Posterior cingulate gyrus (tissue), 11 donors: ENCODE measurements around the gene ZNG1A.
"Not testable (repeated sequence)": the region's sequence is repeated elsewhere in the genome, so short reads cannot be mapped to it uniquely, and the experiment has no call there.

ENCODE experiments used
- DNase-seq, 10 donors: peaks; one replicate each; pipeline versions ENCODE4 v3.0.0 to v3.0.0-alpha.2; 2020 to 2021; ENCODE audit warnings: mixed read lengths in 3 of 10
- intact Hi-C: fragments of 100-400 bp; cut with DNase I; formaldehyde crosslinking; loops from one replicate; pipeline ENCODE4 v1.15.1; 2023

ZNG1A gene

DNA sequence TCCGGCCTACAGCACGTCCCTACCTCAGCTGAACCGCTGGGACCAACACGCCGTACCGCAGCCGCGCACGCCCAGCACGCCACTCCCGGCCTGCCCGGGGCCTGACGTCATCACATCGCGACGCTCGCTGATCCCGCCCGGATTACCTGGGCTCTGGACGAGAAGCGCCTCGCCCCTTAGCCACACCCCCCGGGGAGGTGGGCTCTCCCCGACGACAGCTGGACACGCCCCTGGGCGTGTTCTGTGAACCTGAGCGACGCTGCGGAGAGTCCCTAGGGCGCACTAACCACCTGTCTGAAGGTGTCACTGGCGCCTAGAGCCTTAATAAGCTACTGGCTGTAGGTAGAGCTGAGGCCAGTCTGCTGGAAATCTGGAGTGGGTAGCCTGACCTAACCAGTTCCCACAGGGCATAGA, at the start of gene ZNG1A:
Gene ZNG1A, minus strand, starts transcription at position 87 of the 414 bp plus-strand sequence. CDS start 87 bp downstream, outside the sequence.
- DNase-seq = peak in 6 of 10 donors; percentile 21 to 94 (median 36)
- intact Hi-C loops = not testable (repeated sequence)

DNA sequence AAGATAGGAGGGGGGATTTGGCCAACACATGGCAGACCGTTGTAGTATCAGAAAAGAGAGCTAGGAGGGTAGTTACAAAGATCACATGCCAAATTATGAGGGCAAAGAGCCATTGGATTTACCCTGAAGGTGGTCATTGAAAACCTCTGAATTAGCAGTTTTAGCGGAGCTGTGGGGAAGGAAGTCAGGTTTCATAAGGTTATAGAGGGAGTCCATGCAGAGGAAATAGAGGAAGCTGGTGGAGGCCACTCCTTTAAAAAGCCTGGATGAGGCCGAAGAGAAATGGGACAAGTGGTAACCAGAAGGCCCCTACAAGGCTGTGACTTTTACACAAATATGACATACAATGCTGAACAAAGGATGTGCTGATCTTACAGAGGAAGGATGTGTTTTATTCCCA, 49.0 kb upstream of the ZNG1A start:
- DNase-seq = no peak
- intact Hi-C loops = no loop called here

DNA sequence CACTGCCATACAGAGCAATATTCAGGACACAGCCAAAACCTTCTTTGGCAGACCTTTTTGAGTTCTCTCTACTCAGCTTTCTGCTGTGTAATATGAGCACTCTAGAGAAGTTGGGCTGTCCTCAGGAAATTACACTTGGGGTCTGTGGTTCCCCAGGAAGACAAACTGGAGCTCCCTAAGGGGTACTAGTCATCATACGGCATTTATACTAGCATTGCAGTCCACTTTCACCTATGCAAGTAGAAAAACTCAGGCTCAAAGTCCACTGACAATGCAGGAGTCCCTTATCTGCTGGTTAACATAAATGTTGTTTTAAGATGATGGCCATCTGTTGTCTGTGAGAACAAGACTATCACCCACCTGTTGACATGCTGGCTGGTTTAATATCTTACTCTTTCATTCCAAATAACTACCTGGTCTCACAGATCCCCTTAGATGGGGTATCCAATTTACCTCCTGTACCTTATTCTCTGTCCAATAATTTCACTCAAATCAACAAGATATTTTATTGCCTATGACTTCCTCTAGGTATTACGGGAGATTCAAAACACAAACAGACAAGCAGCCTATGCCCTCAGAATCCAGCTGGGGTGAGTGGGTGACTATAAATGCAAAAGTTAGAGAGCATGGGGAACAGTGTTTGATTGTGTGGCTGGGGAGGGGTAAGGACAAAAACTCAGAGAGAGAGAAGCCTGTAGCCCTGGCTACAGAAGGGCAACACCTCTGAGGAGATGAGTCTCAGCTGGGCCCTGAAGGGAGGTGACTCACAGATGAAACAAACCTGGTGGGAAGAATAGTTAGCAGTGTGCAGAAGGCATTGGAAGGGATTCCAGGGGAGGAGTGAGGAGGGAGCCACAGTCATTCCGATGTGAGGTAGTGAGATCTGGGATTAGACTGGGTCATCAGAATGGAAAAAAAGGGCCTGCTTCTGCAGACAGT, 46.0 kb upstream of the ZNG1A start:
- intact Hi-C loops = no loop called here
- DNase-seq = no peak

DNA sequence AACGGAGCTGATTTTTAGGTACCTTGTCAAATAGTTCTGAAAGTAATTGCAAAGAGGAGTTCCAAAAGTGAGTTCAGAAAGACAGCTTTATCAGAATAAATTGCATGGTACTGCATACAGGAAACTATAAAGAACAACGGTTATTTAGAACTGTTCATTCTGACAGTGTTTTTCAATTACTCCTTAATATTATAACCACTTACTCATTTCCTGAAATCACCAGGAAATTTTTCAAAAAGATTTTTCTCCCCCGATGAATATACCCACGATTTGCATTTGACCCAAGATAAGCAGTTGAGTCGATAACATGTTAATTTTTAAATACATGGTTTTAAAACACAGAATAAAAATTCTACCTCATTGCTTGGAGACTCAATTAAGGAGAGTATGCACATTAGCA, 45.2 kb upstream of the ZNG1A start:
- intact Hi-C loops = no loop called here
- no peak for DNase-seq

DNA sequence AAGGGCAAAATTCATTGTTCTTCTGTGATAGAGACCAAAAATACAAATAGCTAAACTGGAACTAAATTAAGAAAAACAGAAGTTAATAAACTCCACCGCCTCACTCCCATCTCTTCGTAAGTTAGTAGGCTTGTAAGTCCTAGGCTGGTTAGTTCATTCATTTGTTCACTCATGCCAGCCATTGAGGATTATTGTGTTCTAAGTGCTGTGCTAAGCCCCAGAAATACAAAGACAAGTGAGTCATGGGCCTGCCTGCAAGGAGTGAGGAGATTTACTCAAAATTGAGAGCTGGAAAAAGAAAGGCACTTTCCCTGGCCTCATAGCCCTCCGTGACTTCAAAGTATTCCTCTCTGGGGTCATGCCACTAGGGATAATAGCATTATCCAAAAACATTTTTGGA, 44.3 kb upstream of the ZNG1A start:
- DNase-seq = no peak
- intact Hi-C loops = no loop called here

DNA sequence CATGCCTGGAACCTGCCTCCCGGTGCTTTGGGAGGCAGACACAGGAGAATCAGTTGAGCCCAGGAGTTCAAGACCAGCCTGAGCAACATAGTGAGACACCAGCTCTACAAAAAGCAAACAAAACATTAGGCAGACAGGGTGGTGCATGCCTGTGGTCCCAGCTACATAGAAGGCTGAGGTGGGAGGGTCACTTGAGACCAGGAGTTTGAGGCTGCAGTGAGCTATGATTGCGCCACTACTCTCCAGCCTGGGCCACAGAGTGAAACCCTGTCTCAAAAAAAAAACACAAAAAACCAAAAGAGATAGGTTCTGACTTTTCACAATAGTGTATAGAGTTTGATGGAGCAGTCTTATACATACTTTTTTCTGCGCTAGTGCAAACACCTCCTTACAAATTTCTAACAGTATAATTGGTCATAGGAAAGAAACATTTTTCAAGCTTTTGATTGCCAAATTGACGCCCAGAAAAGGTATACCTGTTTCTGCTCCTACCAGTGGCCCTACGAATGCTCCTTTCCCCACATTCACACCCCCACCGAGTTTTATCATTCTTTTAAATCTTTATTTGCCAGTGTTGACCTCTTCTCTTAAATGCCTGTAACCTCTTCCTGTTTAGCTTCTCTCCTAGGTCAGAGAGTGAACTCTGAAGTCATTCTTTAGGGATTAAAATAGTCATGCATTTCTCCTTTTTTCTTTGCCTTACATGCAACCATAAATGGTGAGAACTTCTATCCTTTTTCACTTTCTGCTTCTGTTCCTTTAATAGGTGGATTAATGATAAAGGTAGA, 43.3 kb upstream of the ZNG1A start:
- DNase-seq = no peak
- intact Hi-C loops = no loop called here

DNA sequence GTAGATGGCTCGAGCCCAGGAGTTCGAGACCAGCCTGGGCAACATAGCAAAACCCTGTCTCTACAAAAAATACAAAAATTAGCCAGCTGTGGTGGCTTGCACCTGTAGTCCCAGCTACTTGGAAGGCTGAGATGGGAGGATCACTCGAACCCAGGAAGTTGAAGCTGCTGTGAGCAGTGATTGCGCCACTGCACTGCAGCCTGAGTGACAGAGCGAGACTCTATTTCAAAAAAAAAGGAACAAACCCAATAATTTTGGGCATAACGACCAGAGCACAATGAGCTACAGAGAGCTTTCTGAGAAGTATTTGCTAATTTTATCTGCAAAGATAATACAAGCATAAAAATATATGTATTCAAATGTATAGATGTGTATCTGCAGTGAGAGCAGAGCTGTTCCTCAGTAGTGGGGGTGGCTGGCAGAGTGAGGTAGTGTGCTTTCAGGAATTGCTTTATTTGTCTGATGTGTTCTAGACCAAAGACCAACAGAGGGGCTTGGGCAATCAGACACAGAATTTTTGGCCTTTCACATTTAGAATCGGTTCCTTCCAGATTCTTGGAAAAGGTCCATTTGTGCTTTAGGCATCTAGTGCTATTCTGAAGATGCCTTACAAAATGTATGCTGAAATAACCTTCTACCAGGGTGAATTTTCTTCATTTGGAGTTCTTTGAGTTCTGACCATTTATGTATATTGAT, 41.0 kb upstream of the ZNG1A start:
- intact Hi-C loops = no loop called here
- DNase-seq = no peak

DNA sequence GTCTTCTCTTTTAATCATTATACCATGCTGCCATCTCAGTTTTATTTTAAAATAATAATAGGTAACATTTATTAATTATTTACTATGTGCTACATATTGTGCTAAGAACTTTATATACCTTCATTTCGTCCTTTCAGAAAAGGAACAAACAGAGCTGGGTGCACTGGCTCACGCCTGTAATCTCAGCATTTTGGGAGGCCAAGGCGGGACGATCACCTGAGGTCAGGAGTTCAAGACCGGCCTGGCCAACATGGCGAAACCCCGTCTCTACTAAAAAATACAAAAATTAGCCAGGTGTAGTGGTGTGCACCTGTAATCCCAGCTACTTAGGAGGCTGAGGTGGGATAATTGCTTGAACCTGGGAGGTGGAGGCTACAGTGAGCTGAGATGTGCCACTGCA, 40.2 kb upstream of the ZNG1A start:
- intact Hi-C loops = not testable (repeated sequence)
- peak in 2 of 10 donors; percentile 59 to 67 for DNase-seq

DNA sequence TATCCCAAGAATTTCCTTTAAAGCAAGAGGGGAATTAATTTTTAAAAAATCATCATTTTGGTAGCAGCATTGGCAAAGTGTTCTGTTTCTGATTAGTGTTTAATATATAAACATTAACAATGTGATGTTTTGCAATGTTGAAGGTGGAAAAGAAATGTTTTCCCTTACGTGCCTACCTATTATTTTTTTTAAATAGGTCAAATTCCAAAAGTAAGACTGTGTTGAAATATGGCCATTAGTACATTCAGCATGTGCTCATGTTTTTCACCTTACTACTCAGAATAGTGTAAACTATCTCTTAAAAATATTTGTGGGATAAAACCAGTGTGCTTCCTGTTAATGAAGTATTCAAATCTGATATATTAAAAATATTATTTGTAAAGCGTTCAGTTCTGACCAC, 39.1 kb upstream of the ZNG1A start:
- intact Hi-C loops = no loop called here
- DNase-seq = no peak

DNA sequence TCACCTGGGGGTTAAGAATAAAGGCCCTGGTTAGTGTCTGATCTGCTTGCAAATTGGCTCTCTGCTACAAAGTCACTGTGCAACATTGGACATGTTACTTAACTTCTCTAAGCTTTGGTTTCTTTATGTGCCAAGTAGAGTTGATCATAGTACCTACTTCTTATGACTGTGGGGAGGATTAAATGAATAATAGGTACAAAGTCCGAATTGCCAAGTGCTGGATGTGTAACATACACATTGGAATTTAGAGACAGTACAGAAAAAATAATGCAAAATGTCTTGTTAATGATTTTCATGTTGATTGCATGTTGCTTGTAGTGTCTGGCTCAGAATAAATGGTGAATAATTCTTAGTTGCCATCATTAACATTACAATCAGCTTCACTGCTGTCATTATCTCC, 38.0 kb upstream of the ZNG1A start:
- no peak for DNase-seq
- intact Hi-C loops = no loop called here

DNA sequence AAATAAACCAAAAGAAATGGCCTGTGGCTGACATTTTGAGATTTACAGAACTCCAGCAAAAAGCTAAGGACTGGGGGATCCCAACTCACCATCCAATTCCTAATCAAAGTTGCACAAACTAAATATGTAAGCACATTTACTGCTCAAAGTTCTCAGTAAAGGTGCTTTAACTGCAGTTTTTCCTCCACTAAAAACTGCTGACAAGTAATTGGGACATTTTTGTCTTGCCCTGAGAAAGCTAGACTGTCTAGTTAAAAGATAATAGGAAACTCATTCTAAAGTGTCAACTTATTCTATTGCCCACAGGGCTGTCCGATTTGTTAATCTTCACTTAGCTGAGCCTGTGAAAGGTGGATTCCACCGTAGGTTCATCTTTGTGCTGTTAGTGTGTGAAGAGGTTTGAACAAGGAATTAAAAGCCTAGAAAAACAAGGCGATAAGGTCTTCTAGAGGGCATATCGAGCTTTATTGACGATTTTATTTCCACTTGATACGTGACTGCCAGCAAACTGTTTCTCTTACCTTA, 36.8 kb upstream of the ZNG1A start:
- no peak for DNase-seq
- intact Hi-C loops = no loop called here

DNA sequence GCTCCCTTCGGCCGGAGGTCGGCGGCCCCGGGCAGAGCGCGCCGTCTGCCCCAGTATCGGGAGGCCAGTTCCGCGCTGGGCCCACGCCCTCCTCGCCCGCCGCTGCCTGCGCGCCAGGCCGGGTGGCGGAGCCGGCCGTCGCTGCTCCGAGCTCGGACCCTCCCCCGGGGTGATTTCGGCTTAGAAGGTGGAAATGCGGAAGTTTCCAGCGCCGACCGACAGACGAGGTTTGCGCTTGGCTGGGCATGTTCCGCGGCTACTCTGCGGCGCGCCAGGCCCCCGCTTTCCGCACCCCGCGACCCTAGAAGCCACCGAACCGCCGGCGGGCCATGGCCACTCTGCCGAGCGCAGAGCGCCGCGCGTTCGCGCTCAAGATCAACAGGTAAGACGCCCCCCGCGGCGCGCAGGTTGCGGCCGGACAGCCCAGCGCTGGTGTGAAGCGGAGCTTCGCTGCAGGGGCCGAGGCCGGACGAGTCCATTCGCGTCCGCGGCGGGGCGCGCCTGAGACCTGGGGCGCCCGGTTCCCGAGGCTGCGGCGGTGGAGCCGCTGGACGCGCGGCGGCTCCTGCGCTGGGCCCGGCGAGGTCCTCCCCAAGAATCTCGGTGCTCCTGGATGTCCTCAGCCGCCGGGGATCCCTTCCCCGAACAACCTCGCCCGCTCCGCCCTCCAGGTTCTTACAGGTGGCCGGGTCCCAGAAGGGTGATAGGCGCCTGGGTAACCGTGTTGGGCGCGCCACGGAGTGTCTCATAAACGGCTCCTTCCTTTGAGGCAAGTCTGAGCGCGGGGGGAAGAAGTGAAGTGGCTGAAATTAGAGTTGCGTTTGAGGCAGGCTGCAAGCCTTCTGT, 36.0 kb upstream of the ZNG1A start, which contains the start of gene DOCK8:
Gene DOCK8, plus strand, starts transcription at position 218 of the 846 bp plus-strand sequence. Its CDS starts 112 bp downstream, at position 330.
- DNase-seq = peak in 4 of 10 donors; percentile 16 to 86 (median 66)
- intact Hi-C loops = no loop called here

DNA sequence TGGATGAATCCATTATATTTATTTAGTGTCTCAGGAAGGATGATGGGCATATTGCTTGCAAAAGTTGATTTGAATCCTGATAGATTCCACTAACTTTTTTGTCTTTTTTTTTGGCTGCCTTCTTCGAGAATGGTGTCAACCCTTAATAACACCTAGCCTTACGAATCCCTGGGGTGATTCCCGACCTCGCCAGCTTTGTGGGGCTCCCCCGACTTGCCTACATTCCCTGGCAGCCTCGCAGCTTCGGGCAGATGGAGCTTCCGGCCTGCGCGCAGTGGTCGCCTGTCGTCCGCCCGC, 35.4 kb upstream of the ZNG1A start:
- no peak for DNase-seq
- intact Hi-C loops = no loop called here

DNA sequence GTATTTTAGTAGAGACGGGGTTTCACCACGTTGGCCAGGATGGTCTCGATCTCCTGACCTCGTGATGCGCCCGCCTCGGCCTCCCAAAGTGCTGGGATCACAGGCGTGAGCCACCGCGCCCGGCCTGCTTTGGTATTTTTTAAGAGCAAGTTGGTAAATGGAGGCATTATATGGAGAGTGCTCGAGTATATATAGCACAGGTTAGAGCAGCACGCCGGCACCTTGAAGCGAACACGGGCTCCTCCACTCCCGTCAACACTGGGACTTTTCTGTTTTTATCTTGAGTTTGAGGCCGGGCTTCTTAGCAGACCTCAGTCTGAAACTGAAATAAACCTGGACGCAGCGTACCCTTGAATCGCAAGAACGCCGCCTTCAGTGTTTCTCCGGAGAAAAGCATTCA, 35.0 kb upstream of the ZNG1A start:
- DNase-seq = not testable (repeated sequence)

DNA sequence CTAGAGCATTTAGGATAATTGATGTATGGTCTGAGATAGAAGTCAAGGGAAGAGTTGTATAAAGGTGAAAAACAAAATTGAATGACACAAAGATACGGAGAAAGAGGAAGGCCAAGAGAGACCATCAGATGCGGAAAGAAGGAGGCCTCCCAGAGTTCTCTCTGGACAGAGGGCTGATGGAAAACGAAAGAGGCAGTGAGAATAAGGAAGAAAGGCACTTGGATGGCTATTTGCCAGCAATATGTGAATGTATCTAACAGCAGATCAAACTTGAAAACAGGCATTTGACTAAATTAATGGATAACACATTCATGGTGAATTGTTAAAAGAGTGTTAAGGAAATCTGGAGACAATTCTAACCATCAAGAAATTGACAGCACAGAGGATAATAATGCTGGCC, 33.4 kb upstream of the ZNG1A start:
- DNase-seq = no peak
- intact Hi-C loops = no loop called here

More for the DNA sequence above, 35.0 kb upstream of the ZNG1A start:
- intact Hi-C loops = not testable (repeated sequence)

DNA sequence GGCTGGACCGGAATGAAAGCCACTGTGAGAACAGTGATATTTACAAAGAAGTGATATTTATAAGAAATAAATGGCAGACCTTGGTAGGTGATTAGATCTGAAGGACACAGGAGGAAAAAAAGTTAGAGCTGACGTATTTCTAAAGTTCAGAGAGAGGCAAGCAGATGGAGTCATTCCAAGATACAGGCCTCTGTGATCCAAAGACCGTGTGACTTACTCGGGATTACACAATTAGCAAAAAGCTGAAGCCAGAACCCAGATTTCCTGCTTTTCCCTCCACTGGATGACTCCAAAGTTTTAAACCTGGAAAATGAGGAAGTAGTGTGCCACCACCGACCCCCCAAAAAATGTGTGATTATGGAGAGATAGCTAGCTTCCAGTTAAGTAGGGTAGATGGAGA, 32.7 kb upstream of the ZNG1A start:
- DNase-seq = no peak
- intact Hi-C loops = no loop called here

DNA sequence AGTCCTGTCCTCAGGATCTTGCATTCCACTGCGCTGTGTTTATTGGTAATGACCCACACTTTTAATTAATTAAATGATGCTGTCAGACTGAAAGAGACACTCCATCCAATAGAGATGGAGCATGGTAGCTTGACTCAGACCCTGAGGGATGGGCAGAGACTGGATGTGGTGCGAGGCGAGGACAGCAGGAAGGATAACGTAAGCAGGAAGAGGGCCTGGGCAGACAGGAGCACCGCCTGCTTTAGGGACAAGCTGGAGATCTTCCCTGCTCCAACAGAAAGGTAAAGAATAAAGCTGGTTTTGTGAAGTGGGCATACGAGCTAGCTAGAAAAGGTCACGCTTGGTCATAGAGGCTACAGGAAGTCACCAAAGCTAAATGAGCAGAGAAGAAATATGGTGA, 32.2 kb upstream of the ZNG1A start:
- intact Hi-C loops = no loop called here
- DNase-seq = no peak

DNA sequence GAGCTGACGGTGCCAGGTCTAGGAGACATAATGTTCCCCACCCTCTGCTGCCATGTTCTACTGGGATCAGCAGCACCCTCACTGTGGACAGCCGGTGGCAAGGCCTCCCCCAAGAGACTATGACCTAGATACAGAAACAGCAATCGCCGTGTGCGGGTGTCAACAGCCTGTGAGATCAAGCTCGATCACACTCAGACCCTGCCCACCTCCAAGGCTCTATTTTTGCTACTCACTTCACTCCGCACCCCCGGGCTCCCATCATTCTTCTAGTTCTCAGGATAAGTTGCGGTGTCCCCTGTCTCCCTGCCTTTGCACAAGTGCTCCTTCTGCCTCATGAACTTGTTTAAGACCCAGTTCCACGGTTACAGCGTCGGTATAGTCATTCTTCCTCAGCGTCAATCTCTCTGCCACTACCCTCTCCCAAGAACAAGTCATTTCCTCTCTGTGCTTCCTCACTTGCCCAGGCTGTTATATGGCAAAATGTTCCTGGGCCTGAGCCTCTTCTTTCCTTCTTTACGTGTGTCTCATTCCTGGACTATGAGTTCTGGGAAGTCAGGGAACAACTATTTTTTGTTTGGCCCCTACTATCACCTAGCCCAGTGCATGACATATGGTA, 30.4 kb upstream of the ZNG1A start:
- intact Hi-C loops = no loop called here
- DNase-seq = peak in 2 of 10 donors; percentile 35 to 73

DNA sequence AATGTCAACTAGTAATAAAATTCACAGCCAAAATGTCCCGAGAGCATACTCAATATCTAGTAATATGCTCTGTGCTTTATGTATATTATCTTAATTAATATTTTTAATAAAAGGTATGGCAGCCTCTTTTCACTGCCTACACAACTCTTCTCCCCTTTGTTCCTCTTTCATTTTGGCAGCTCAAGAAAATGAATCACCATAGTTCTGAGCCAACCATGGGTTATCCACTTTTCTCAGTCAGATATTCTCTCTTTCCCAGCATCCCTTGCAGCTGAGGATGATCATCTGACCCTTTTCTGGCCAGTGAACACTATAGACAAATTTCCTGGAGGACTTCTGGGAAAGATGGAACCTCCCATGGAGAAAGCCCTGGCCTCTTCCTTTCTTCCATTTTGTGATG, 27.6 kb upstream of the ZNG1A start:
- intact Hi-C loops = no loop called here
- DNase-seq = no peak
